Esophagus squamous epithelium (tissue), 4 donors: ENCODE data around the gene GRK5.

Source experiments
- POLR2A ChIP-seq, 4 donors: fragments of 450-650 bp; IDR thresholded peaks; one replicate each; pipeline ENCODE4 v1.6.1; 2017; ENCODE audit warnings: antibody characterized with exemption in 4 of 4, mild to moderate bottlenecking in 4 of 4, moderate library complexity in 3 of 4
- TF ChIP-seq, protein P1 (sequence below), 6 experiments: fragments of 450-650 bp in 4 of 6; fragments of 200-600 bp in 2 of 6; sonication (generic) in 2 of 6; IDR thresholded peaks; one replicate each; pipeline ENCODE4 v1.5.1; 2016 to 2019; ENCODE audit warnings: antibody characterized with exemption in 6 of 6, mild to moderate bottlenecking in 4 of 6, moderate library complexity in 4 of 6

- TF ChIP-seq, protein P1, sequence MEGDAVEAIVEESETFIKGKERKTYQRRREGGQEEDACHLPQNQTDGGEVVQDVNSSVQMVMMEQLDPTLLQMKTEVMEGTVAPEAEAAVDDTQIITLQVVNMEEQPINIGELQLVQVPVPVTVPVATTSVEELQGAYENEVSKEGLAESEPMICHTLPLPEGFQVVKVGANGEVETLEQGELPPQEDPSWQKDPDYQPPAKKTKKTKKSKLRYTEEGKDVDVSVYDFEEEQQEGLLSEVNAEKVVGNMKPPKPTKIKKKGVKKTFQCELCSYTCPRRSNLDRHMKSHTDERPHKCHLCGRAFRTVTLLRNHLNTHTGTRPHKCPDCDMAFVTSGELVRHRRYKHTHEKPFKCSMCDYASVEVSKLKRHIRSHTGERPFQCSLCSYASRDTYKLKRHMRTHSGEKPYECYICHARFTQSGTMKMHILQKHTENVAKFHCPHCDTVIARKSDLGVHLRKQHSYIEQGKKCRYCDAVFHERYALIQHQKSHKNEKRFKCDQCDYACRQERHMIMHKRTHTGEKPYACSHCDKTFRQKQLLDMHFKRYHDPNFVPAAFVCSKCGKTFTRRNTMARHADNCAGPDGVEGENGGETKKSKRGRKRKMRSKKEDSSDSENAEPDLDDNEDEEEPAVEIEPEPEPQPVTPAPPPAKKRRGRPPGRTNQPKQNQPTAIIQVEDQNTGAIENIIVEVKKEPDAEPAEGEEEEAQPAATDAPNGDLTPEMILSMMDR (IDR thresholded peaks at IDR 0.05) = no peak
- no peak for TF ChIP-seq POLR2A (IDR thresholded peaks at IDR 0.05)
Observed at GRCh38 chr10:119469846-119470245, 262.5 kb downstream of the GRK5 start.
